Astrocyte of the spinal cord (primary cell): Measurements from ENCODE around the gene TSPAN4.

Source experiments
- DNase-seq: peaks from one replicate; pipeline ENCODE4 v3.0.0; 2011; ENCODE audit warnings: low read depth, low spot score
- H3K4me3 ChIP-seq: 2 replicates; pipeline ENCODE4 v1.5.1; 2011; ENCODE audit warnings: low read depth, mild to moderate bottlenecking, low read length, moderate library complexity
- CTCF ChIP-seq: IDR thresholded peaks from 2 replicates; pipeline ENCODE4 v1.5.1; 2012; ENCODE audit warnings: low read depth, mild to moderate bottlenecking, low read length, inconsistent platforms
- in situ Hi-C: cut with HindIII; loops from 2 replicates; pipeline ENCODE4 v1.10.0; 2017; ENCODE audit warnings: low sequenced_read_pairs

The TSPAN4 gene

DNA sequence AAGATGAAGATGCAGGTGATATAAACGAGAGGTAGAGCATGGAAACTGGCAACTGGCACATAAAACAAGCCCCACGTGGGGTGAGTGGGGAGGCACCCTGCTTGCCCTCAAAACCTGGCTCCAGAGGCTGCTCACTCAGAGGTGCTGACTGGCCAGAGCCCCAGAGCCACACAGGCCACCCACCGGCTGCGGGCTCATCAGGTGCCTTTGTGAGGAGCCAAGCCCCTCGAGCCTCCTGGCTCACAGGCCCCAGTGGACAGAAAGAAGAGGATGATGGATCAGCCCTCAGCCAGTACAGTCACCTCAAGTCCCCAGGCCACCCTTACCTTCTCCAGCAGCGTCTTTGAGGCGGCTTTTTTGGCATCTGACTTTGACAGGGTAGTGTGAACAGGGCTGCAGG is 61.7 kb downstream of the TSPAN4 start:
- no peak overlapping the region for H3K4me3 ChIP-seq
- TF ChIP-seq CTCF = no peak
- DNase-seq = no peak
- in situ Hi-C loops = no loop called here

- no peak overlapping the region for H3K4me3 ChIP-seq
- no peak for DNase-seq
- in situ Hi-C loops = no loop called here
- no peak for TF ChIP-seq CTCF
These were observed 63.3 kb downstream of the TSPAN4 start for GRCh38 chr11:905952-906351.

GRCh38 chr11:907668-908067 is 65.0 kb downstream of the TSPAN4 start:
- no peak overlapping the region for H3K4me3 ChIP-seq
- no peak for TF ChIP-seq CTCF
- in situ Hi-C loops = no loop called here
- DNase-seq = no peak

- H3K4me3 ChIP-seq = no peak overlapping the region
- no peak for DNase-seq
- in situ Hi-C loops = no loop called here
- no peak for TF ChIP-seq CTCF
These were observed 65.6 kb downstream of the TSPAN4 start for GRCh38 chr11:908273-908672.

GRCh38 chr11:909406-909805 is 66.8 kb downstream of the TSPAN4 start:
- no peak overlapping the region for H3K4me3 ChIP-seq
- in situ Hi-C loops = no loop called here
- no peak for DNase-seq
- TF ChIP-seq CTCF = no peak

DNA sequence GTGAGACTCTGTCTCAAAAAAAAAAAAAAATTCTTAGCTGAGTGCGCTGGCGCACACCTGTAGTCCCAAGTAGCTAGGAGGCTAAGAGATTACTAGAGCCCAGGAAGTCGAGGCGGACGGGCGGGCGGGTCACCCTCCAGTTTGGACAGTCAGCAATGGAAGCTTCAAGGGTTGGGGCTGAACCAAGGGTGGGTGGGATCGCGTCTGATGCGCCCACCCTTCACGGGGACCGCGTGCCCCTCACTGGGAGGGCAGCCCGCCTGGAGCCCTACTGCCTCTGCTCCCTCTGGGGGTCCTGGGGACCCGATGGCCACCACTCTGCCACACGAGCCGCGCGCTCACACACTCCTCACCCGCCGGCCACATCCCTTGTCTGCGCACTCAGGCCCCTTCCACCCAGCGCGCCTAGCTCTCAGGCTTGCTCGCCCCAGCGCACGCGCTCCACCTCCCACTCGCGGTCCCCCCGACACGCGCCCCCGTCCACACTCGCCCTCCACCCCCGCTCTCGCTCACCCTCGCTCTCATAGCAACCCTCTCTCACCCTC is 67.5 kb downstream of the TSPAN4 start:
- no peak for DNase-seq
- no peak for TF ChIP-seq CTCF
- peak overlapping the region; percentile 66 for H3K4me3 ChIP-seq
- in situ Hi-C loops = no loop called here

- TF ChIP-seq CTCF = no peak
- in situ Hi-C loops = no loop called here
- peak within 1 kb of the TSS; percentile 66 for H3K4me3 ChIP-seq
- peak; percentile 76 for DNase-seq
These were observed 68.0 kb downstream of the TSPAN4 start, which contains the start of gene CHID1 for GRCh38 chr11:910589-911030. CHID1 (minus strand) TSS chr11:910810; CDS start chr11:904816, 5,994 bp downstream.
